GM12872 (cell line): ENCODE measurements around the gene P3H2.

Experiments
- TF ChIP-seq, protein P1 (sequence below): IDR thresholded peaks from 3 replicates; pipeline ENCODE4 v1.5.1; 2011; ENCODE audit warnings: low read depth, mild to moderate bottlenecking, low read length, moderate library complexity; ENCODE audit not compliant: insufficient read depth

P3H2 gene

GRCh38 chr3:189909573-189909972, 211.1 kb downstream of the P3H2 start:
- TF ChIP-seq, protein P1, sequence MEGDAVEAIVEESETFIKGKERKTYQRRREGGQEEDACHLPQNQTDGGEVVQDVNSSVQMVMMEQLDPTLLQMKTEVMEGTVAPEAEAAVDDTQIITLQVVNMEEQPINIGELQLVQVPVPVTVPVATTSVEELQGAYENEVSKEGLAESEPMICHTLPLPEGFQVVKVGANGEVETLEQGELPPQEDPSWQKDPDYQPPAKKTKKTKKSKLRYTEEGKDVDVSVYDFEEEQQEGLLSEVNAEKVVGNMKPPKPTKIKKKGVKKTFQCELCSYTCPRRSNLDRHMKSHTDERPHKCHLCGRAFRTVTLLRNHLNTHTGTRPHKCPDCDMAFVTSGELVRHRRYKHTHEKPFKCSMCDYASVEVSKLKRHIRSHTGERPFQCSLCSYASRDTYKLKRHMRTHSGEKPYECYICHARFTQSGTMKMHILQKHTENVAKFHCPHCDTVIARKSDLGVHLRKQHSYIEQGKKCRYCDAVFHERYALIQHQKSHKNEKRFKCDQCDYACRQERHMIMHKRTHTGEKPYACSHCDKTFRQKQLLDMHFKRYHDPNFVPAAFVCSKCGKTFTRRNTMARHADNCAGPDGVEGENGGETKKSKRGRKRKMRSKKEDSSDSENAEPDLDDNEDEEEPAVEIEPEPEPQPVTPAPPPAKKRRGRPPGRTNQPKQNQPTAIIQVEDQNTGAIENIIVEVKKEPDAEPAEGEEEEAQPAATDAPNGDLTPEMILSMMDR: no peak

DNA sequence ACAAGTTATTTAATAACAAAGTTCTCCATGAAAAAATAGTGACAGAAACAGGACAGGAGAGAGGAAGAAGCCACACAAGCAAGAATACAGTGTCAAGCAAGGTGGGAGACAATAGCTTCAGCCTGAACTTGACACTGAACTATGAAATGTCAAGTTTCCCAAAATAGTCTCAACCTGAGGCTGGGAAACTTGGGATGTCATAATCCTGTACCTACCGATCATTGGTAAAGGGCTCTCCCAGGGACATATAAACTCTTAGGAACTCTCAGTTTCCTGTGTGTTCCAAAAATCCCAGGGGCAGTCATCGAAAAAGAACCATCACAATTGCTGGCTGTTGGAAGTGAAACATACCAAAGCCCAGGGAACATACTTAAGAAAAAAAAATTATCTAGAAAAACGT, 211.6 kb downstream of the P3H2 start:
- TF ChIP-seq, protein P1: no peak

DNA sequence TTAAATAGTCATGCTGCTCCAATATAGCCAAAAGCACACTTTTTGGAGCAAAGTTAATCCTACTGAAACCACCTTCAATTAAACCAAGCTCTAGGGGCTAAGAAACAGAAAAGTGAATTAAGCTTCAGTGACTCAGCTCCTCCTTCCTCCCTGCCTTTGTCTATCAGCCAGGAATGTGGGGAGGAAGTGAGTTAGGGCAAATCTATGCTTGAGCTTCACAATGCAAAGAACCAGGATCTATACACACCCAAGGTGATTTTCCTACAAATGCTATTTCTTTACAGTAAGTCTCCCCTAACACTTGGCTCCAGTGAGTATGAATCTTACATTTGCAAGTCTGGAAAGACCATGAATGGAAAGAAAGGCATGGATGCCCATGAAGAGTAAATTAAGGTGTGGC, 212.1 kb downstream of the P3H2 start:
- TF ChIP-seq, protein P1: no peak

- TF ChIP-seq, protein P1: no peak
Measured at GRCh38 chr3:189907803-189908202, 212.9 kb downstream of the P3H2 start.
